Activated CD8-positive, alpha-beta T cell treated with anti-CD3 and anti-CD28 coated beads for 36 hours (primary cell): Measurements from ENCODE around the gene SNRPD2. TPM values are rescaled to one million over a fixed set of nuclear protein-coding genes. Genes with fewer than 3 reads are reported as not detected.
A peak's percentile ranks its signal among the peaks of the same experiment; 100 is the strongest.

Experiments used
- ATAC-seq: fragments of 200-7000 bp; cut with Tn5 transposase; one replicate; pipeline ENCODE4 v1.10.0; 2021; ENCODE audit warnings: mild to moderate bottlenecking, moderate library complexity
- CTCF ChIA-PET: fragments of 350-600 bp; sonication (Branson Sonifier 250); formaldehyde crosslinking; loops from one replicate; lab custom pipeline; 2021; ENCODE audit warnings: antibody characterized with exemption; lab: Charles Lee
- POLR2A ChIA-PET: fragments of 350-600 bp; sonication (Branson Sonifier 250); formaldehyde crosslinking; loops from one replicate; lab custom pipeline; 2021; ENCODE audit warnings: antibody characterized with exemption; lab: Charles Lee
- DNase-seq: peaks from one replicate; pipeline ENCODE4 v3.0.0-alpha.2; 2020
- H3K27ac Mint-ChIP-seq: one replicate; pipeline ENCODE4 v1.8.0; 2021; ENCODE audit warnings: mild to moderate bottlenecking, mixed read lengths
- H3K27me3 Mint-ChIP-seq: one replicate; pipeline ENCODE4 v1.8.0; 2021; ENCODE audit warnings: mixed read lengths
- H3K36me3 Mint-ChIP-seq: one replicate; pipeline ENCODE4 v1.8.0; 2021; ENCODE audit warnings: low read depth, mixed read lengths
- H3K4me1 Mint-ChIP-seq: one replicate; pipeline ENCODE4 v1.8.0; 2021; ENCODE audit warnings: low read depth, mixed read lengths
- H3K4me3 Mint-ChIP-seq: one replicate; pipeline ENCODE4 v1.8.0; 2021; ENCODE audit warnings: mild to moderate bottlenecking, moderate library complexity, mixed read lengths
- H3K9me3 Mint-ChIP-seq: one replicate; pipeline ENCODE4 v1.8.0; 2021; ENCODE audit warnings: mixed read lengths
- CTCF ChIP-seq: fragments of 200-600 bp; IDR thresholded peaks from one replicate; pipeline ENCODE4 v1.8.0; 2022; ENCODE audit warnings: antibody characterized with exemption, mild to moderate bottlenecking
- intact Hi-C: fragments of 100-400 bp; cut with micrococcal nuclease; formaldehyde crosslinking; loops from one replicate; pipeline ENCODE4 v1.10.0; 2022
- microRNA-seq: library from miRNA; unstranded; fragments of <30 nt; microRNA quantifications from one replicate; pipeline ENCODE4 v1.2.0, GENCODE V29; 2022; ENCODE audit warnings: borderline microRNAs expressed, borderline replicate concordance
- total RNA-seq, 2 experiments: library from RNA; stranded (reverse); gene quantifications; one replicate each; pipeline ENCODE4 v1.2.3, GENCODE V29; 2021

The SNRPD2 gene
- total RNA-seq, 2 experiments from 2014 or later, result 918 to 967 TPM

DNA sequence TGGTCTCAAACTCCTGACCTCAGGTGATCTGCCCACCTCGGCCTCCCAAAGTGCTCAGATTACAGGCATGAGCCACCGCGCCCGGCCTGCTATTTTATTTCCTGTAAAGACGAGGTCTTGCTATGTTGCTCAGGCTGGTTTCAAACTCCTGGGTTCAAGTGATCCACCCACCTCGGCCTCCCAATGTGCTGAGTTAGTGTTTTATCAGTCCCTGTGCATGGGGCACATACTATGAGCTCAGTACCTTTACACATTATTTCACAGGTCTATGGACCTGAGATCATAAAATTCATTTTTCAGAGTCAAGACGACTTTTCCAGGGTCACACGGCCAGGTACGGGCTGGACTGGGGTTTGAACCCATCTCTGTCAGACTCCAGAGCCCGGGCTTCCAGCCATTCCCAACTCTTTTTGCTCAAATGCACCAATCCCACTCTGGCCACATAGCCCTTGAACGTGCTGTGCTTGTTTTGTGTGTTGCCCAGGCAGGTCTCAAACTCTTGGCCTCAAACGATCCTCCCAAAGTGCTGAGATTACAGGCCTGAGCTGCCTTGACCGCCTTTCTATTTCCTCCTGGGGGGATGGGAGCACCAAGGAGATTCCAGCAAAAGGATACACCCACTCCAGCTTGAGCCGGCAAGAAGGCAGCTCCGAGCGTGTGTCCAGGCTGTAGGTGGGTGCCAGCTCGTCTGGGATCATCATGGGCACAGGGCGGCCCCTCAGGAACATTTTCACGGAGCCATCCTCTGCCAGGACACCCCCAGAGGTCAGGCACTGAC lies 53.7 kb downstream of the SNRPD2 start:
- POLR2A ChIA-PET, result interaction anchor here (0.8 to 1.3 kb wide), 3 partner anchors 8 to 13 kb away, joined by 3 to 7 read pairs (median 5); no protein-coding TSS in a partner anchor
- intact Hi-C loops, result no loop called here

More for the DNA sequence above, 53.7 kb downstream of the SNRPD2 start:
- H3K27me3 Mint-ChIP-seq, result no peaks in the 10 kb centered on the region
- no peak for TF ChIP-seq CTCF
- peaks cover 26% of the 10 kb centered on the region for H3K4me1 Mint-ChIP-seq
- peaks cover 36% of the 10 kb centered on the region for H3K36me3 Mint-ChIP-seq
- no peak for DNase-seq
- H3K4me3 Mint-ChIP-seq, result peak overlapping the region; percentile 96
- CTCF ChIA-PET, result interaction anchor here (1.1 to 1.7 kb wide), 2 partner anchors 7 to 31 kb away, joined by 3 to 7 read pairs; no protein-coding TSS in a partner anchor
- no peak overlapping the region for H3K27ac Mint-ChIP-seq
- ATAC-seq, result no peak
- peaks cover 2% of the 10 kb centered on the region for H3K9me3 Mint-ChIP-seq

Small RNA genes lying within 50 kb of the gene (microRNA-seq; reads per million reads assigned to microRNA genes)
- 499 reads per million, percentile 84 among the genes with 10 or more reads in this experiment for gene MIR330
- gene MIR642A, result not detected
- not detected for gene MIR642B

Other genes with a start within 250 kb of the SNRPD2 start
- 10 to 100 TPM; 70.0 to 71.2 TPM for gene FOSB, start 224.0 kb downstream of the SNRPD2 start, total RNA-seq
- 1 to 10 TPM; 2.6 to 3.0 TPM for gene RTN2, start 194.9 kb downstream of the SNRPD2 start, total RNA-seq
- 1 to 10 TPM; 3.7 to 4.2 TPM for gene PPM1N, start 193.5 kb downstream of the SNRPD2 start, total RNA-seq
- 100 to 1,000 TPM; 152 to 153 TPM for gene VASP, start 184.5 kb downstream of the SNRPD2 start, total RNA-seq
- gene OPA3, start 107.2 kb downstream of the SNRPD2 start, total RNA-seq, result 10 to 100 TPM; 13.7 to 14.3 TPM
- not detected for gene GPR4, start 89.7 kb downstream of the SNRPD2 start, total RNA-seq
- 100 to 1,000 TPM; 103 to 113 TPM for gene EML2, start 52.6 kb downstream of the SNRPD2 start, total RNA-seq
- gene GIPR, start 23.7 kb downstream of the SNRPD2 start, total RNA-seq, result 1 to 10 TPM; 5.9 to 6.8 TPM
- gene QPCTL, start 713 bp upstream of the SNRPD2 start, total RNA-seq, result 10 to 100 TPM; 31.6 to 31.7 TPM
- 10 to 100 TPM; 28.6 to 34.7 TPM for gene FBXO46, start 38.9 kb upstream of the SNRPD2 start, total RNA-seq
- gene MEIOSIN, start 41.5 kb upstream of the SNRPD2 start, total RNA-seq, result not detected
- 1 to 10 TPM in 1 of 2 experiments, under 1 TPM in 1; 0.97 to 1.5 TPM for gene SIX5, start 77.3 kb upstream of the SNRPD2 start, total RNA-seq
- gene DMPK, start 90.5 kb upstream of the SNRPD2 start, total RNA-seq, result 1 to 10 TPM; 5.8 to 8.0 TPM
- 10 to 100 TPM; 23.5 to 26.0 TPM for gene DMWD, start 100.9 kb upstream of the SNRPD2 start, total RNA-seq
- gene RSPH6A, start 123.4 kb upstream of the SNRPD2 start, total RNA-seq, result under 1 TPM; 0.41 to 0.63 TPM
- 100 to 1,000 TPM in 1 of 2 experiments, 10 to 100 TPM in 1; 96.8 to 114 TPM for gene SYMPK, start 171.2 kb upstream of the SNRPD2 start, total RNA-seq
- under 1 TPM in 1 of 2 experiments, not detected in 1; 0.36 TPM for gene FOXA3, start 172.4 kb upstream of the SNRPD2 start, total RNA-seq
- 10 to 100 TPM; 15.3 to 17.2 TPM for gene IRF2BP1, start 194.2 kb upstream of the SNRPD2 start, total RNA-seq
- 1 to 10 TPM; 4.1 to 5.0 TPM for gene MYPOP, start 210.7 kb upstream of the SNRPD2 start, total RNA-seq
- not detected for gene NANOS2, start 222.8 kb upstream of the SNRPD2 start, total RNA-seq